ENCODE results near the gene SMTN. TPM values are rescaled to one million over a fixed set of nuclear protein-coding genes. Genes with fewer than 3 reads are reported as not detected.
A peak's percentile ranks its signal among the peaks of the same experiment; 100 is the strongest.

SMTN gene
- total and polyA plus RNA-seq, 8 donors = 51.5 to 607 (median 275) TPM

DNA sequence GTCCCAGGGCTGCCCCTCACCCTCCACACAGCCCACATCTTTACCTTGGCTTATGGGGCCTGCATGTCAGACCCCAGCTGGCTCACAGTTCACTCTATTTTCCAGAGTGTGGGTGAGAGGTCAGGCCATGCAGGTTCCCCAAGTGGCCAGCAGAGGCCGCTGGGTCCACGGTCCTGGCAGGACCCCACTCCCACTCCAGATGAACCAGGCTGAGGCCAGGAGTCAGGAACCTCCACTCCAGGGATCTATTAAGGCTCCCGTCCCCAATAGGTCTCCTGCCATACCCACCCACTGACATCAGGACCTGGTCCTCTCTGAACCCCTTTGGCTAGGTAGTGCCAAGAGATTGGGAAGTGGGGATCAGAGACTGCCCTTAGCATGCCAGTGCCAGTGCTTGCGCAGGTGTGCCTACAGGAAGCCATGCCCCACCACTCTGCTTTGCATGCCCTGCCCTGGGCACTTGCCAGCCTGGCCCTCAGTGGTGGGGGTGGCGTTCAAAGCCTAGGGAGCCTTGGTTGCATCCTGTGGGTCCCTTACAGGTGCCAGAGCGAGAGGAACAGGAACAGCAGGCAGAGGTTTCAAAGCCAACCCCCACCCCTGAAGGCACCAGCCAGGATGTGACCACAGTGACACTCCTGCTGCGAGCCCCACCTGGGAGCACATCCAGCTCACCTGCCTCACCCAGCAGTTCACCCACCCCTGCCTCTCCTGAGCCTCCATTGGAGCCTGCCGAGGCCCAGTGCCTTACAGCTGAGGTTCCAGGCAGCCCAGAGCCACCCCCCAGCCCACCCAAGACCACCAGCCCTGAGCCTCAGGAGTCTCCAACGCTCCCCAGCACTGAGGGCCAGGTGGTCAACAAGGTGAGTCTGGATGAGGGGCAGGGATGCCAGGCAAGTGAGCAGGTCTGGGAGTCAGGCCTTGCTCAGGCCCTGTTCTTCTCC lies 8.3 kb downstream of the SMTN start:
- no peaks in the 10 kb centered on the region for H3K27me3 ChIP-seq
- H3K9me3 ChIP-seq = no peaks in the 10 kb centered on the region
- peak overlapping the region in 3 of 4 donors; percentile 15 to 42 (median 17) for H3K4me3 ChIP-seq
- DNase-seq = peak; percentile 54 to 70
- H3K27ac ChIP-seq = peak overlapping the region; percentile 5 to 96 (median 95)
- 51 to 81% (median 68%) methylated on average over 3 to 9 of the region's 9 CpGs for WGBS, 5 donors
- peaks cover 70 to 78% (median 71%) of the 10 kb centered on the region in 4 donors for H3K36me3 ChIP-seq
- TF ChIP-seq, protein P1, sequence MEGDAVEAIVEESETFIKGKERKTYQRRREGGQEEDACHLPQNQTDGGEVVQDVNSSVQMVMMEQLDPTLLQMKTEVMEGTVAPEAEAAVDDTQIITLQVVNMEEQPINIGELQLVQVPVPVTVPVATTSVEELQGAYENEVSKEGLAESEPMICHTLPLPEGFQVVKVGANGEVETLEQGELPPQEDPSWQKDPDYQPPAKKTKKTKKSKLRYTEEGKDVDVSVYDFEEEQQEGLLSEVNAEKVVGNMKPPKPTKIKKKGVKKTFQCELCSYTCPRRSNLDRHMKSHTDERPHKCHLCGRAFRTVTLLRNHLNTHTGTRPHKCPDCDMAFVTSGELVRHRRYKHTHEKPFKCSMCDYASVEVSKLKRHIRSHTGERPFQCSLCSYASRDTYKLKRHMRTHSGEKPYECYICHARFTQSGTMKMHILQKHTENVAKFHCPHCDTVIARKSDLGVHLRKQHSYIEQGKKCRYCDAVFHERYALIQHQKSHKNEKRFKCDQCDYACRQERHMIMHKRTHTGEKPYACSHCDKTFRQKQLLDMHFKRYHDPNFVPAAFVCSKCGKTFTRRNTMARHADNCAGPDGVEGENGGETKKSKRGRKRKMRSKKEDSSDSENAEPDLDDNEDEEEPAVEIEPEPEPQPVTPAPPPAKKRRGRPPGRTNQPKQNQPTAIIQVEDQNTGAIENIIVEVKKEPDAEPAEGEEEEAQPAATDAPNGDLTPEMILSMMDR (IDR thresholded peaks at IDR 0.05) = peak in 5 of 7 experiments; percentile 64 to 82 (median 70)
- TF ChIP-seq POLR2A (IDR thresholded peaks at IDR 0.05) = no peak
- intact Hi-C loops (cut with DNase I; ENCODE audit: low total_unique reads) = loop anchor here (5.0 kb wide), 1 partner anchor 142 kb away; no protein-coding TSS in a partner anchor
- peaks cover 26 to 91% (median 65%) of the 10 kb centered on the region in 4 donors for H3K4me1 ChIP-seq

DNA sequence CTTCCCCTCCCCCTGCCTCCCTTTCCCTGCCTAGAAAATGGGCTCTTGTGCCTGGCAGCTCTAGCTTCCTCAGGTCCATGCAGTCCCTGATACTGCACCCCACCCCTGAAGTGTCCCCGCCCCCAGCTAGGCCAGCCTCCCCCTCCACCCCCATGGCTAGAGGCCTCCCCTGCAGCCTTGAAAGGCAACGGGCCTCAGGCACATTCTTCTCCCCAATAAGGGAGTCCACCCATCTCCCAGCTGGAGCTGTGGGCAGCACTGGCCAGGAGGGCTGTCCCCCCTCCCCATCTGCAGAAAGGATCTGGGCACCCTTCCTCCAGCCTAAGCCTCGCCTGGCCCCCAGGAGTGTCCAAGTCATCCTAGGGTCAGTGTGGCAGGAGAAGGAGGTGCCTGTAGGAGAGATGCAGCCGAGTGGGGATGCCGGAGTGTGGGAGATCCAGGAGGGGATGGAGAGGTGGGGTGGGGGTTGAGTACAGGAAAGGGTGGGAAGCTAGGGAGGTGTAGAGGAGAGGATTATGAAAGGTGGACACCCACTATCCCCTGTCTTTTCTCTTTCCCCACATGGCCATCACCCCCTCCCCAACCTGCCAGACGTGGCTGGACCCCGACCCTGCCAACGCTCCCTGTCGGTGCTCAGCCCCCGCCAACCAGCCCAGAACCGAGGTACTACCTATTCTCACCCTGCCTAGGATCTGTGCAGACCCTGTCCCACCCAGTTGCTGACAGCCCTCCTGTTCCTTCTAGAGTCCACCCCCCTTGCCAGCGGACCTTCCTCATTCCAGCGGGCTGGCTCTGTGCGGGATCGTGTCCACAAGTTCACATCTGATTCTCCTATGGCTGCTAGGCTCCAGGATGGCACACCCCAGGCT lies 9.3 kb downstream of the SMTN start:
- H3K27ac ChIP-seq = peak overlapping the region; percentile 10 to 96 (median 95)
- no peaks in the 10 kb centered on the region for H3K27me3 ChIP-seq
- peaks cover 23 to 92% (median 62%) of the 10 kb centered on the region in 4 donors for H3K4me1 ChIP-seq
- H3K36me3 ChIP-seq = peaks cover 75 to 88% (median 81%) of the 10 kb centered on the region in 4 donors
- peak; percentile 44 for TF ChIP-seq EP300 (IDR thresholded peaks at IDR 0.05)
- peak in 2 of 3 donors; percentile 23 to 90 for TF ChIP-seq POLR2AphosphoS5 (IDR thresholded peaks at IDR 0.05)
- TF ChIP-seq POLR2A (IDR thresholded peaks at IDR 0.05) = no peak
- TF ChIP-seq, protein P1 (IDR thresholded peaks at IDR 0.05) = no peak
- 64 to 86% (median 83%) methylated on average over 13 to 15 of the region's 15 CpGs for WGBS, 5 donors
- no peaks in the 10 kb centered on the region for H3K9me3 ChIP-seq
- peak overlapping the region in 3 of 4 donors; percentile 42 to 45 (median 45) for H3K4me3 ChIP-seq
- intact Hi-C loops (cut with DNase I; ENCODE audit: low total_unique reads) = no loop called here
- DNase-seq = peak in 1 of 2 donors; percentile 69

DNA sequence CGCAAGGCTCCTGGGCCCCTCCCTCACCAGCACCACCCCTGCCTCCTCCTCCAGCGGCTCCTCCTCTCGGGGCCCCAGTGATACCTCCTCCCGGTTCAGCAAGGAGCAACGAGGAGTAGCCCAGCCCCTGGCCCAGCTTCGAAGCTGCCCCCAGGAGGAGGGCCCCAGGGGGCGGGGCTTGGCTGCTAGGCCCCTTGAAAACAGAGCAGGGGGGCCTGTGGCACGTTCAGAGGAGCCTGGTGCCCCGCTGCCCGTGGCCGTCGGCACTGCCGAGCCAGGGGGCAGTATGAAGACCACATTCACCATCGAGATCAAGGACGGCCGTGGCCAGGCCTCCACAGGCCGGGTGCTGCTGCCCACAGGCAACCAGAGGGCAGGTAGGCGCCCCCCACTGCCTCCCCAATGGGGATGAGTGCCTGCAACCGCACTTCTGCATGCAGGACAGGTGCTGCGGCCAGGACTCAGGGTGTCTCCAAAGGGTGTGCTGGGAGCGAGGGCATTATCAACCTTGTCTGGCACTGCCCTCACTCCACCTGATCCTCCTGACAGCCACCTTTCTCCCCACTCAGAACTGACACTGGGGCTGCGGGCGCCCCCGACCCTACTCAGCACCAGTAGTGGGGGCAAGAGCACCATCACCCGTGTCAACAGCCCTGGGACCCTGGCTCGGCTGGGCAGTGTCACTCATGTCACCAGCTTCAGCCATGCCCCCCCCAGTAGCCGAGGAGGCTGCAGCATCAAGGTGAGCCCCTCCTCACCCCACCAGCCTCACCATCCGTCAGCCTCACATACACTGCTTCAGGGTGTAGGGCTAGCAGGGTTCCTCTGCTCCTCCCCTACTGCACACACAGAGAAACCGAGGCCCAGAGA lies 10.2 kb downstream of the SMTN start:
- Histone ChIP-seq H3K36me3 (peaks cover 84 to 97% (median 90%) of the 10 kb centered on the region in 4 donors), H3K9me3 (no peaks in the 10 kb centered on the region), H3K27me3 (no peaks in the 10 kb centered on the region), H3K4me1 (peaks cover 18 to 92% (median 58%) of the 10 kb centered on the region in 4 donors), H3K4me3 (peak overlapping the region; percentile 2 to 45 (median 44)), H3K27ac (peak overlapping the region; percentile 5 to 96 (median 89))
- TF ChIP-seq, protein P1 (IDR thresholded peaks at IDR 0.05) = no peak
- TF ChIP-seq POLR2AphosphoS5 (IDR thresholded peaks at IDR 0.05) (peak in 1 of 3 donors; percentile 3), POLR2A (IDR thresholded peaks at IDR 0.05) (no peak)
- peak in 1 of 2 donors; percentile 70 for DNase-seq
- 71 to 88% (median 79%) methylated on average over 24 to 29 of the region's 29 CpGs for WGBS, 5 donors
- intact Hi-C loops (cut with DNase I; ENCODE audit: low total_unique reads) = no loop called here
